BE2C (cell line): ENCODE measurements around the gene IGFBP6.
"Not testable (repeated sequence)": the region's sequence is repeated elsewhere in the genome, so short reads cannot be mapped to it uniquely, and the experiment has no call there.

ENCODE experiments used
- DNase-seq: peaks from one replicate; pipeline ENCODE4 v3.0.0-alpha.2; 2020
- H3K27me3 ChIP-seq: fragments of 250-450 bp; sonication (Bioruptor Pico); 2 replicates; pipeline ENCODE4 v1.5.1; 2020; ENCODE audit warnings: mild to moderate bottlenecking
- H3K36me3 ChIP-seq: fragments of 250-450 bp; sonication (Bioruptor Pico); 2 replicates; pipeline ENCODE4 v1.5.1; 2020; ENCODE audit warnings: mild to moderate bottlenecking
- H3K4me1 ChIP-seq: fragments of 250-450 bp; sonication (Bioruptor Pico); 2 replicates; pipeline ENCODE4 v1.5.1; 2020
- H3K4me3 ChIP-seq: 2 replicates; pipeline ENCODE4 v1.5.1; 2011; ENCODE audit warnings: low read depth, low read length
- H3K9me3 ChIP-seq: fragments of 250-450 bp; sonication (Bioruptor Pico); 2 replicates; pipeline ENCODE4 v1.5.1; 2020
- CTCF ChIP-seq: IDR thresholded peaks from 2 replicates; pipeline ENCODE4 v1.5.1; 2012; ENCODE audit warnings: mild to moderate bottlenecking, low read depth, low read length

IGFBP6 gene

GRCh38 chr12:53105712-53106439, 8.4 kb downstream of the IGFBP6 start:
- no peak for TF ChIP-seq CTCF
- H3K4me3 ChIP-seq = no peak overlapping the region
- no peaks in the 10 kb centered on the region for H3K9me3 ChIP-seq
- no peaks in the 10 kb centered on the region for H3K4me1 ChIP-seq
- DNase-seq = no peak
- H3K36me3 ChIP-seq = no peaks in the 10 kb centered on the region
- no peaks in the 10 kb centered on the region for H3K27me3 ChIP-seq

DNA sequence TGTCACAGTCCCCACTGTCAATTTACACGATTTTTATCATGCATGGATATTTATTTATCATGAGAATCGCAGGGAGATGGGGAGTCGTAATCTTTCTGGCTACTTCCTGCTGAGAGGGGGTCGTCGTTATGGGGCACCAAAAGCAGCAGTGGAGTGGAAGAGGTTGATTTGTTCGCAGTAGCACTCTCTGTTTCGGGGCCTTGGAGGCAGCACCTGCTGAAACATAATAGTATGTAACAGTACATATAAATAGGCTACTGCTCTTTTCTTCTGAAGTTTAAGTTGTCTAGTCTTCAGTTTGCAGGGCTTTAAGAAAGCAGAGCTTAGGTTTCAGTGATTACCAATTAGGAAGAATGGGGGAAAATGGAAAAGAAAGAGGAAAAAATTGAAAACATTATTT, 9.7 kb downstream of the IGFBP6 start:
- Histone ChIP-seq H3K4me1 (no peaks in the 10 kb centered on the region), H3K36me3 (no peaks in the 10 kb centered on the region), H3K4me3 (no peak overlapping the region), H3K27me3 (no peaks in the 10 kb centered on the region), H3K9me3 (no peaks in the 10 kb centered on the region)
- TF ChIP-seq CTCF = no peak
- no peak for DNase-seq

- H3K4me3 ChIP-seq, DNase-seq, H3K4me1 ChIP-seq, H3K36me3 ChIP-seq, H3K27me3 ChIP-seq, H3K9me3 ChIP-seq: not testable (repeated sequence)
These were observed 15.0 kb downstream of the IGFBP6 start for GRCh38 chr12:53112431-53112830.

DNA sequence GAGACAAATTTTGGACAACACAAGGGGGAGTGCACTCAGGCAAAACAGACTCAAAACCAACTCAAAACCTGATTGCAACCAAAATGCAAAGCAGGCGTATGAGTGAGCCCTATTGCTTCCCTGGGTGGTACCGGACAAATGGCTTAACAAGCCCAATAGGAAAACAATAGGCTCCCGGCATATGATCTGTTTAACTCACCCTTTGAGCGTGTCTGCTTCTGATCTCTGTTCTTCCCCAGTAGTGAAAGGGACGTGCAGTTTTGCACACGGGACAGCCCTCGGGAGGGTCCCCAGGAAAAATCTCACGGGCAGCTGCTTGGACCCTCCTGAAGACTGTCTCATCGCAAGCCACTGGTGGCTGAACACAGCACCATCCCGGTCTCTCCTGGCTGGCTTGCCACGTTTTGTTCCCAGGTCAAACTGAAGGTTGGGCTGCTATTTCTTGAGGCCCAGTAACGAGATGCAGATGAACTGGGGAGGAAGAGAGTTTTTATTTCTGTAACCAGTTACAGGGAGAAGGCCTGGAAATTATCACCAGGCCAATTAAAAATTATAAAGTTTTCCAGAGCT, 15.8 kb downstream of the IGFBP6 start:
- no peak for TF ChIP-seq CTCF
- H3K27me3 ChIP-seq = no peaks in the 10 kb centered on the region
- H3K9me3 ChIP-seq = no peaks in the 10 kb centered on the region
- H3K36me3 ChIP-seq = no peaks in the 10 kb centered on the region
- no peak overlapping the region for H3K4me3 ChIP-seq
- DNase-seq = no peak
- no peaks in the 10 kb centered on the region for H3K4me1 ChIP-seq

- no peaks in the 10 kb centered on the region for H3K27me3 ChIP-seq
- no peak for DNase-seq
- no peaks in the 10 kb centered on the region for H3K36me3 ChIP-seq
- no peaks in the 10 kb centered on the region for H3K4me1 ChIP-seq
- H3K9me3 ChIP-seq = no peaks in the 10 kb centered on the region
- TF ChIP-seq CTCF = no peak
- no peak overlapping the region for H3K4me3 ChIP-seq
These were observed 16.5 kb downstream of the IGFBP6 start for GRCh38 chr12:53113951-53114350.

GRCh38 chr12:53115112-53115890, 17.8 kb downstream of the IGFBP6 start:
- no peak for DNase-seq
- Histone ChIP-seq H3K4me3 (no peak overlapping the region), H3K9me3 (no peaks in the 10 kb centered on the region; the same call in 1 of the 2 replicates), H3K27me3 (no peaks in the 10 kb centered on the region), H3K4me1 (no peaks in the 10 kb centered on the region), H3K36me3 (no peaks in the 10 kb centered on the region)
- no peak for TF ChIP-seq CTCF
